MM.1S (cell line): Measurements from ENCODE around the gene IQCK.

Experiments
- DNase-seq: peaks from one replicate; pipeline ENCODE4 v3.0.0-alpha.2; 2015
- H2AFZ ChIP-seq: fragments of 300-600 bp; sonication (generic); 2 replicates; pipeline ENCODE4 v1.6.0; 2016; ENCODE audit warnings: antibody characterized with exemption, low read length
- H3F3A ChIP-seq: fragments of 300-600 bp; sonication (generic); 2 replicates; pipeline ENCODE4 v1.6.1; 2016; ENCODE audit warnings: mild to moderate bottlenecking, antibody characterized with exemption, low read length, moderate library complexity, mixed read lengths; ENCODE audit not compliant: insufficient read depth
- H3K27ac ChIP-seq: fragments of 300-600 bp; sonication (generic); 2 replicates; pipeline ENCODE4 v1.5.1; 2016; ENCODE audit warnings: mild to moderate bottlenecking, low read length
- H3K27me3 ChIP-seq: fragments of 300-600 bp; sonication (generic); replicated peaks from 2 replicates; pipeline ENCODE4 v1.6.0; 2016; ENCODE audit warnings: low read length; ENCODE audit not compliant: insufficient read depth
- H3K36me3 ChIP-seq: fragments of 300-600 bp; sonication (generic); replicated peaks from 2 replicates; pipeline ENCODE4 v1.6.1; 2016; ENCODE audit warnings: mild to moderate bottlenecking, low read length, mixed read lengths; ENCODE audit not compliant: insufficient read depth
- H3K4me1 ChIP-seq: fragments of 300-600 bp; sonication (generic); 2 replicates; pipeline ENCODE4 v1.6.1; 2016; ENCODE audit warnings: low read length, mixed read lengths
- H3K4me2 ChIP-seq: fragments of 300-600 bp; sonication (generic); 2 replicates; pipeline ENCODE4 v1.6.0; 2016; ENCODE audit warnings: low read depth, low read length
- H3K4me3 ChIP-seq: fragments of 300-600 bp; sonication (generic); 2 replicates; pipeline ENCODE4 v1.5.1; 2016; ENCODE audit warnings: low read length, mixed read lengths
- H3K79me2 ChIP-seq: fragments of 300-600 bp; sonication (generic); 2 replicates; pipeline ENCODE4 v1.6.1; 2016; ENCODE audit warnings: mixed run types, low read length, mixed read lengths
- H3K9ac ChIP-seq: fragments of 300-600 bp; sonication (generic); 2 replicates; pipeline ENCODE4 v1.6.1; 2016; ENCODE audit warnings: low read length, mixed read lengths
- H3K9me2 ChIP-seq: fragments of 300-600 bp; sonication (generic); replicated peaks from 2 replicates; pipeline ENCODE4 v1.6.1; 2016; ENCODE audit warnings: mild to moderate bottlenecking, low read length, mixed read lengths; ENCODE audit not compliant: insufficient read depth
- H3K9me3 ChIP-seq: fragments of 300-600 bp; sonication (generic); replicated peaks from 2 replicates; pipeline ENCODE4 v1.6.1; 2016; ENCODE audit warnings: mild to moderate bottlenecking, low read length, mixed read lengths; ENCODE audit not compliant: insufficient read depth
- H4K20me1 ChIP-seq: fragments of 300-600 bp; sonication (generic); 2 replicates; pipeline ENCODE4 v1.6.1; 2016; ENCODE audit warnings: mild to moderate bottlenecking, low read length, moderate library complexity, mixed read lengths; ENCODE audit not compliant: insufficient read depth
- CTCF ChIP-seq: fragments of 300-600 bp; sonication (generic); IDR thresholded peaks from 2 replicates; pipeline ENCODE4 v1.5.1; 2016; ENCODE audit warnings: antibody characterized with exemption, low read length, mixed read lengths
- EZH2 ChIP-seq: fragments of 300-600 bp; sonication (generic); optimal IDR thresholded peaks from 2 replicates; pipeline ENCODE3; 2017; ENCODE audit warnings: low read depth, mild to moderate bottlenecking, antibody characterized with exemption, low read length, mixed read lengths
- EZH2phosphoT487 ChIP-seq: fragments of 300-600 bp; sonication (generic); IDR thresholded peaks from 2 replicates; pipeline ENCODE4 v1.6.1; 2018; ENCODE audit warnings: antibody characterized with exemption, low read length

The IQCK gene

GRCh38 chr16:19883296-19883965, 165.4 kb downstream of the IQCK start:
- Histone ChIP-seq H3K4me1 (0 out of 2 replicates have a peak, but pooled peaks cover 3% of the 10 kb centered on the region), H3K9ac (no peak overlapping the region), H3K4me2 (no peak overlapping the region), H4K20me1 (no peaks in the 10 kb centered on the region), H3K36me3 (no peaks in the 10 kb centered on the region), H3K27me3 (peaks cover 19% of the 10 kb centered on the region), H3K79me2 (no peaks in the 10 kb centered on the region), H3K9me3 (no peaks in the 10 kb centered on the region), H3K4me3 (no peak overlapping the region), H3F3A (no peaks in the 10 kb centered on the region), H3K27ac (no peak overlapping the region), H3K9me2 (no peaks in the 10 kb centered on the region), H2AFZ (no peak overlapping the region)
- DNase-seq: no peak
- TF ChIP-seq EZH2 (no peak), EZH2phosphoT487 (no peak), CTCF (no peak)

- no peaks in the 10 kb centered on the region for H3K79me2 ChIP-seq
- no peaks in the 10 kb centered on the region for H3K9me2 ChIP-seq
- DNase-seq: no peak
- no peak overlapping the region for H3K9ac ChIP-seq
- H2AFZ ChIP-seq: no peak overlapping the region
- 0 out of 2 replicates have a peak, but pooled peaks cover 3% of the 10 kb centered on the region for H3K4me1 ChIP-seq
- H3F3A ChIP-seq: no peaks in the 10 kb centered on the region
- peaks cover 19% of the 10 kb centered on the region for H3K27me3 ChIP-seq
- H4K20me1 ChIP-seq: no peaks in the 10 kb centered on the region
- H3K36me3 ChIP-seq: no peaks in the 10 kb centered on the region
- peak overlapping the region; percentile 92; the same call in 1 of the 2 replicates for H3K4me2 ChIP-seq
- H3K4me3 ChIP-seq: peak overlapping the region; percentile 59; the same call in 1 of the 2 replicates
- no peaks in the 10 kb centered on the region for H3K9me3 ChIP-seq
- H3K27ac ChIP-seq: no peak overlapping the region
- TF ChIP-seq EZH2: no peak
- no peak for TF ChIP-seq CTCF
- no peak for TF ChIP-seq EZH2phosphoT487
These were observed 166.0 kb downstream of the IQCK start for GRCh38 chr16:19883966-19884485.

- Histone ChIP-seq H3K27me3 (peaks cover 19% of the 10 kb centered on the region), H3K4me1 (0 out of 2 replicates have a peak, but pooled peaks cover 3% of the 10 kb centered on the region), H2AFZ (peak within 1 kb of the TSS; percentile 73), H3K9ac (no peak within 1 kb of the TSS), H3K4me2 (peak within 1 kb of the TSS; percentile 95), H3K79me2 (no peaks in the 10 kb centered on the region), H3K27ac (no peak within 1 kb of the TSS), H3K9me2 (no peaks in the 10 kb centered on the region), H3K36me3 (no peaks in the 10 kb centered on the region), H3K9me3 (no peaks in the 10 kb centered on the region), H3K4me3 (peak within 1 kb of the TSS; percentile 66), H4K20me1 (no peaks in the 10 kb centered on the region), H3F3A (no peaks in the 10 kb centered on the region)
- TF ChIP-seq EZH2 (no peak), EZH2phosphoT487 (no peak), CTCF (no peak)
- peak; percentile 33 for DNase-seq
These were observed 166.8 kb downstream of the IQCK start, which contains the start of gene GPRC5B for GRCh38 chr16:19884611-19885450. Gene GPRC5B (minus strand): TSS chr16:19884848. CDS start chr16:19872845, 12,003 bp downstream.
